DMS 273 (cell line): ENCODE data around the gene KLHL40.

Source experiments
- DNase-seq: peaks from one replicate; lab custom pipeline; 2025; ENCODE audit not compliant: unreplicated experiment; lab: John Stamatoyannopoulos, UW

Gene KLHL40

GRCh38 chr3:42688016-42688415, 2.7 kb downstream of the KLHL40 start:
- no peak for DNase-seq

GRCh38 chr3:42688487-42689420, 3.4 kb downstream of the KLHL40 start:
- no peak for DNase-seq

GRCh38 chr3:42689421-42690014, 4.2 kb downstream of the KLHL40 start:
- no peak for DNase-seq

GRCh38 chr3:42690191-42690590, 4.9 kb downstream of the KLHL40 start:
- DNase-seq = no peak

GRCh38 chr3:42690766-42691680, 5.7 kb downstream of the KLHL40 start:
- peak; percentile 10 for DNase-seq

- DNase-seq = no peak
Observed at GRCh38 chr3:42691816-42692666, 6.7 kb downstream of the KLHL40 start.

- no peak for DNase-seq
Observed at GRCh38 chr3:42692667-42693529, 7.6 kb downstream of the KLHL40 start.

- no peak for DNase-seq
Observed at GRCh38 chr3:42693530-42693930, 8.2 kb downstream of the KLHL40 start.

GRCh38 chr3:42694366-42694765, 9.0 kb downstream of the KLHL40 start:
- no peak for DNase-seq

GRCh38 chr3:42696356-42697288, 11.3 kb downstream of the KLHL40 start:
- no peak for DNase-seq

- DNase-seq = no peak
Observed at GRCh38 chr3:42697289-42698051, 12.1 kb downstream of the KLHL40 start.

GRCh38 chr3:42698216-42698910, 13.0 kb downstream of the KLHL40 start:
- no peak for DNase-seq

GRCh38 chr3:42698911-42699230, 13.5 kb downstream of the KLHL40 start:
- no peak for DNase-seq

GRCh38 chr3:42699511-42699971, 14.2 kb downstream of the KLHL40 start:
- DNase-seq = no peak

- DNase-seq = no peak
Observed at GRCh38 chr3:42700366-42701288, 15.3 kb downstream of the KLHL40 start.
